Body of pancreas (tissue), 4 donors: Measurements from ENCODE around the gene PCDHB6.

Source experiments
- CTCF ChIP-seq, 7 experiments: fragments of 450-650 bp in 4 of 7; fragments of 200-600 bp in 3 of 7; sonication (generic) in 3 of 7; IDR thresholded peaks; one replicate each; pipeline ENCODE4 v1.5.1; 2016 to 2019; ENCODE audit warnings: antibody characterized with exemption in 7 of 7
- POLR2A ChIP-seq, 3 donors: fragments of 450-650 bp; IDR thresholded peaks; one replicate each; pipeline ENCODE4 v1.6.1; 2016; ENCODE audit warnings: antibody characterized with exemption in 3 of 3, mild to moderate bottlenecking in 2 of 3

- peak in 5 of 7 experiments; percentile 37 to 61 (median 50) for TF ChIP-seq CTCF (IDR thresholded peaks at IDR 0.05)
- peak in 2 of 3 donors; percentile 37 to 39 for TF ChIP-seq POLR2A (IDR thresholded peaks at IDR 0.05)
Observed at GRCh38 chr5:141121563-141121962, 28.3 kb upstream of the PCDHB6 start, which contains the start of gene PCDHB4.
